DMS 273 treated with DMSO at 0.1 percent for 48 hours (cell line): ENCODE data around the gene MGAT5B.

ENCODE experiments used
- DNase-seq: peaks from one replicate; lab custom pipeline; 2025; lab: John Stamatoyannopoulos, UW

Gene MGAT5B

DNA sequence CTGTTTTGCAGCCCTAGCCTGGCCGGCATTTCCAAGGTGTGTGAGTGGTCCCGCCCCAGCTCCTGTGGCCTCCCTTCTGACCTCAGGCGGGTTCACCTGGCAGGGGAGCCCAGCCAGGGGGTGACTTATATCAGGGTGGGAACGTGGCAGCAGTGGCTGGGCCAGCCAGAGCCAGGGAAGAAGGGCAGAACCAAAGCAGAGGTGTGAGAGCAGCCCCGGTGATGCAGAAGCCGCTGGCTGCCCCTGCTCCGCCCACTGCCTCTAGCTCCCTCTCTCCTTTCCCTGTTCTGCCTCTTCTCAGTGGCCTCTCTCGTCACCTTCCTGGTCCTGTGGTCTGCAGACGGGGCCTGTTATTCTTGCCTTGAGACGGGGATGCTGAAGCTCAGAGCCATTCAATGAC is 12.1 kb downstream of the MGAT5B start:
- no peak for DNase-seq

GRCh38 chr17:76880971-76881370 is 12.8 kb downstream of the MGAT5B start:
- no peak for DNase-seq

- no peak for DNase-seq
These were observed 13.2 kb downstream of the MGAT5B start for GRCh38 chr17:76881408-76881807.

DNA sequence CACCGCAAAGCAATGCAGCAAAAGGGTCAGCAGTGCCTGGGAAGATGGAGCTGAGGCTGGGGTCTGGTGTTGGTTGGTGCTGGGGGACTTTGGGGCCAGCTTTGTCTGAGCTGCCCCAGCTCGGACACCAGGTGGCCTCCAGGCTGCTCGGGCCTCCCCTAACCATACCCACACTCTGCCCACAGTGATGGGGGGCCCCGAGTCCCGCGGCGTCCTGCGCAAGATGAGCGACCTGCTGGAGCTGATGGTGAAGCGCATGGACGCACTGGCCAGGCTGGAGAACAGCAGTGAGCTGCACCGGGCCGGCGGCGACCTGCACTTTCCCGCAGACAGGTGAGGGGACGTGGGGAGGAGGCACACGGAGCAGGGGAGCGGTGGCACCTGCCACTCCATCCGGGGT is 13.8 kb downstream of the MGAT5B start:
- DNase-seq, result no peak

DNA sequence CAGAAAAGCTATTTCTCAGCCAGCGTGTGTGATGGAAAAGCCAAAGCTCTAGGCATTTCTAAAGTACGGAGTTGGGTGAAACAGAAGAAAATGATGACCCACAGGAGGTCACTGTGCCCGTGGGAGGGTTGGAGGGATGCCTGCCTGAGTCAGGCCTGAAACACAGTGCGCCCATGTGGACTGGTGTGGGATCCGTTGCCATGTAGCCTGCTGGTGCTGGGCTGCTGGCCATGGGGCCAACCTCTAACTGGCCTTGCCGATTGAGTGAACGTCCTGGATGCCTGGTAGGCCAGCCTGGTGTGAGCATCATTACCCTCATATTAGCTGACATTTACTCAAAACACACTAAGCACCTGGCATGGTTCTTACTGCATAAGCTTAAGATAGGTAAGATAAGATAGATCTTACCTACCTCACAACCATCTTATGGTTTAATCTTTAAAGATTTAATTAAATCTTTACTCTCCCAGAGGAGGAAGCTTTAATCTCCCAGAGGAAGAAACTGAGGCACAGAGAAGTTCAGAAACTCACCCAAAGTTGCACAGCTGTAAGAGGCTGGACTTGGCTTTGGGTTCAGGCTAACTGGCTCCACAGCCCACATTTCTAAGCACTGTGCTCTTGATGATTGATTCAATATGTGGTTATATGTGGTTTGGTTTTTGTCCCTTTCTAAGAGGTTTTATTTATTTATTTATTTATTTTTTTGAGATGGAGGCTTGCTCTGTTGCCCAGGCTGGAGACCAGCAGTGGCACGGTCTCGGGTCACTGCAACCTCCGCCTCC is 15.7 kb downstream of the MGAT5B start:
- no peak for DNase-seq

- no peak for DNase-seq
These were observed 17.0 kb downstream of the MGAT5B start for GRCh38 chr17:76884995-76885893.

DNA sequence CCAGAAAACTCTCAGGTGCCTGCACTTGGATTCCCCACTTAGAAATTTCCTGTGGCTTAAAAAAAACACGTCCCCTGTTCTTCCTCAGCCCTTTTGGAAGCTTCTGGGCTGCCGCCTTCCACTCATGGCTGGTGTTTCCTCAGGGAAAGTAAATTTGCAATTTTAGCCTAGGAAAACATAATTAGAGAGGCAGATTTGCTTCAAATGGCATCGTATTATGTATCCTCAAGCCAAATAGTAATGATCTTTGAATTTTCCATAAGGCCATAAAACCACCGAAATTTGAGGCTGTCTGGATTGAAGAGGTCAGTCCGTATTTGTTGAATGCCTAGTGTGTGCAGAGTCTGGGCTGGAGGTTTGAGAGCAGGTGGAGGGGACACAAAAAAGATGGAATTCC is 17.7 kb downstream of the MGAT5B start:
- DNase-seq, result no peak

GRCh38 chr17:76886395-76886794 is 18.2 kb downstream of the MGAT5B start:
- no peak for DNase-seq

- no peak for DNase-seq
These were observed 19.6 kb downstream of the MGAT5B start for GRCh38 chr17:76887802-76888201.

DNA sequence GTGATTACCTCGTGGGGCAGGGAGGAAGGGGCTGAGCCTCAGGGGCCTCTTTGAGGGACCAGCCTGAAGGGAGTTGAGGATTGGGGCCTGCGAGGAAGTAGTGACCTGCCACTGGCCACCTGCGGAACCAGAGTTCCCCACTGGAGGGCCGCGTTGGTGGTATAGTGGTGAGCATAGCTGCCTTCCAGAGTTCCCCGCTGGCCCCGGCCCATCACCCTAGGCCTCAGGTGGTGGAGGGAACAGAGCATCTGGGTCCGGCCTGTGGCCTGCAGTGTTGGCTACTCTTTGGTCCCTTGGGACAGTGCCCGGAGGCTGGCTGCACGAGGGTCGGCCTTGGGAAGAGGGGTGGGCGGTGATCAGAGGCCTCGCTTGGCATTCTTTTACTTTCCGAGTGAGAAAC is 20.5 kb downstream of the MGAT5B start:
- no peak for DNase-seq

GRCh38 chr17:76889323-76889722 is 21.1 kb downstream of the MGAT5B start:
- no peak for DNase-seq

GRCh38 chr17:76892329-76892728 is 24.1 kb downstream of the MGAT5B start:
- no peak for DNase-seq

DNA sequence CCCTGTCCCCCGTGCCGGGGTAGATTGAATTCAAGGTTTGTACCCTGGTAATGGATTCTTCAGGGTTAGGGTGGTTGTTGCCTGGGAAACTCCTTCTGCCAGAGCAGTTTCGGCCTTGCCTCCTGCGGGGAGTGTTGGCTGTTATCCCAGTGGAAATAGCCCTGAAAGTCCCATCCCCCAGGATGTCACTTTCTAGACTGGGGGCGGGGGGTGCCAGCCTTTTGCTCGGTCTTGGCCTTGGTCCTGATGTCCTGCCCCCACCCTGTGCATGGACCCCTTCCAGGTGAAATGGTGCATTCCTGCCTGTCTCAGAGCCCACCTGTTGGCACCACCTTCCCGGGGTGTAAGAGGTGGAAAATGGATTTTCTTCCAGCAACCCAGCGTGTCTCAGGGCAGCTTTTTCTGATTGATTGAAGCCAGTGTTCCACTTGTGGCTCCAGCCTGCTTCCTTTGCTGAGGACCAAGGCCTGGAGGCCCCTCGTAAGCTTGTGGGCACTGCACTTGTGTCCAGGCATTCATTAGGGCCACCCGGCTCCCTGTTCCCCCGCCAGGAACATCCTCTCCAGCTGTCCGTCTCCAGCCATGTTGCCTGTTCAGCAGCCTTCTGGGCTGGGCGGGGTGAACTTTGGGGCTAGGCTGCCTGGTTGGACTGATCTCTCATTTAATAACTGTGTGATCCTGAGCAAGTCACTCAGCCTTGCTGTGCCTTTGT is 25.6 kb downstream of the MGAT5B start:
- no peak for DNase-seq

GRCh38 chr17:76894842-76895241 is 26.6 kb downstream of the MGAT5B start:
- DNase-seq, result no peak

- DNase-seq, result no peak
These were observed 28.8 kb downstream of the MGAT5B start for GRCh38 chr17:76897023-76897422.

- no peak for DNase-seq
These were observed 31.2 kb downstream of the MGAT5B start for GRCh38 chr17:76899414-76899813.

- DNase-seq, result no peak
These were observed 32.5 kb downstream of the MGAT5B start for GRCh38 chr17:76900723-76901122.

DNA sequence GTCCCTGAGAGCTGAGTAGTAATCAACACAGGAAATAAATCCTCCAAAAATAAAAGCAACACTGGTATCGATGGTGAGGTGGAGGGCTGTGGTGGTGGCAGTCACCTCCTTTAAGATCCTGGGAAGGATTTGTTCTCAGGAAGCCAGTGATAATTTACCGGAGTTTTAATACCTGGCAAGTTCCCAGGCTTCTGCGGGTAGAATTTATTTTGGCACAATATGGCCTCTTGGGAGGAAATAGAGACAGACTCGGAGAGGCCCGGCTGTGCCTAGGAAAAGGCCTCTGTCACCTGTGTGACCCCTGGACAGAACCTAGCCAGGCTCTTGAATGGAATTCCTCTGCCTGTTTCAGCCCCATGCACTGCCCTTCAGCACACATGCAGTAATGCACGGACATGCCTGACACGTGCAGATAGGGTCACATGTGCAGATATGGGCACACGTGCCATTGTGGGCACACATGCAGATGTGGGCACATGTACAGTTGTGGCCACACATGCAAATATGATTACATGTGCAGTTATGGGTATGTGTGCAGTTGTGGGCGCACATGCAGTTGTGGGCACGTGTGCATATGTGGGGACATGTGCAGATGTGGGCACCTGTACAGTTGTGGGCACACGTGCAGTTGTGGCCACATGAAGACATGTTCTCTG is 33.5 kb downstream of the MGAT5B start:
- no peak for DNase-seq

- DNase-seq, result no peak
These were observed 34.3 kb downstream of the MGAT5B start for GRCh38 chr17:76902476-76902875.

- no peak for DNase-seq
These were observed 35.4 kb downstream of the MGAT5B start for GRCh38 chr17:76903631-76904030.

DNA sequence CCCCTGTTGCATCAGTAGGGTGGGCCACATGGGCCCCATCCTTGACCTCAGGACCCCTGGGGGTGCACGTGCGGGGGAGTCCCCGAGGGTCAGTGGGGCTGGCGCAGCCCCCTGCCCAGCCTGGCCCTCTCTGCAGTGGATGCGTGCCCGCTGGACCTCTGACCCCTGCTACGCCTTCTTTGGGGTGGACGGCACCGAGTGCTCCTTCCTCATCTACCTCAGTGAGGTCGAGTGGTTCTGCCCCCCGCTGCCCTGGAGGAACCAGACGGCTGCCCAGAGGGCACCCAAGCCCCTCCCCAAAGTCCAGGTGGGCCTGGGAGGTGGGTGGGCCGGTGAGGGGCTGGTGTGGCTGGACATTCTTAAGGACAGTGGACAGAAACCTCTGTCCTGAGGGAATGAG is 35.9 kb downstream of the MGAT5B start:
- DNase-seq, result no peak

- DNase-seq, result no peak
These were observed 36.8 kb downstream of the MGAT5B start for GRCh38 chr17:76905036-76905435.
